GM19043 (cell line): ENCODE data around the gene LINC01488.

Experiments
- ATAC-seq: cut with Tn5 transposase; IDR thresholded peaks from one replicate; pipeline ENCODE4 v1.9.1; 2021; ENCODE audit warnings: low read depth; ENCODE audit not compliant: unreplicated experiment

Gene LINC01488

GRCh38 chr11:69489031-69489745 is 7.7 kb downstream of the LINC01488 start:
- no peak for ATAC-seq

- no peak for ATAC-seq
These were observed 8.4 kb downstream of the LINC01488 start for GRCh38 chr11:69489746-69490365.

- ATAC-seq: no peak
These were observed 9.1 kb downstream of the LINC01488 start for GRCh38 chr11:69490516-69490915.

- ATAC-seq: no peak
These were observed 9.9 kb downstream of the LINC01488 start for GRCh38 chr11:69491071-69492031.

- ATAC-seq: no peak
These were observed 10.9 kb downstream of the LINC01488 start for GRCh38 chr11:69492201-69492991.

GRCh38 chr11:69493931-69494821 is 12.7 kb downstream of the LINC01488 start:
- ATAC-seq: no peak

GRCh38 chr11:69494851-69495250 is 13.4 kb downstream of the LINC01488 start:
- no peak for ATAC-seq

- no peak for ATAC-seq
These were observed 14.2 kb downstream of the LINC01488 start for GRCh38 chr11:69495441-69496201.

GRCh38 chr11:69496202-69496557 is 14.7 kb downstream of the LINC01488 start:
- ATAC-seq: no peak

GRCh38 chr11:69496631-69497220 is 15.3 kb downstream of the LINC01488 start:
- no peak for ATAC-seq

- no peak for ATAC-seq
These were observed 15.8 kb downstream of the LINC01488 start for GRCh38 chr11:69497221-69497787.

GRCh38 chr11:69498614-69499175 is 17.2 kb downstream of the LINC01488 start:
- ATAC-seq: no peak

GRCh38 chr11:69499186-69499917 is 17.9 kb downstream of the LINC01488 start:
- ATAC-seq: no peak

- ATAC-seq: no peak
These were observed 18.4 kb downstream of the LINC01488 start for GRCh38 chr11:69499918-69500284.

- no peak for ATAC-seq
These were observed 19.0 kb downstream of the LINC01488 start for GRCh38 chr11:69500285-69501120.

- ATAC-seq: no peak
These were observed 19.6 kb downstream of the LINC01488 start for GRCh38 chr11:69501121-69501489.
